Activated naive CD4-positive, alpha-beta T cell treated with anti-CD3 and anti-CD28 coated beads for 36 hours (primary cell): ENCODE results near the gene PTPRN2. TPM values are rescaled to one million over a fixed set of nuclear protein-coding genes. Genes with fewer than 3 reads are reported as not detected.

Experiments
- CTCF ChIA-PET: fragments of 350-600 bp; sonication (Branson Sonifier 250); formaldehyde crosslinking; loops from one replicate; lab custom pipeline; 2021; ENCODE audit warnings: antibody characterized with exemption; lab: Charles Lee
- DNase-seq: peaks from one replicate; pipeline ENCODE4 v3.0.0-alpha.2; 2020
- H3K27ac Mint-ChIP-seq: one replicate; pipeline ENCODE4 v1.8.0; 2021; ENCODE audit warnings: mild to moderate bottlenecking, mixed read lengths
- H3K27me3 Mint-ChIP-seq: one replicate; pipeline ENCODE4 v1.8.0; 2021; ENCODE audit warnings: low read depth, mixed read lengths
- H3K36me3 Mint-ChIP-seq: one replicate; pipeline ENCODE4 v1.8.0; 2021; ENCODE audit warnings: low read depth, mixed read lengths
- H3K4me1 Mint-ChIP-seq: one replicate; pipeline ENCODE4 v1.8.0; 2021; ENCODE audit warnings: low read depth, mixed read lengths
- H3K4me3 Mint-ChIP-seq: one replicate; pipeline ENCODE4 v1.8.0; 2021; ENCODE audit warnings: mild to moderate bottlenecking, moderate library complexity, mixed read lengths
- H3K9me3 Mint-ChIP-seq: one replicate; pipeline ENCODE4 v1.8.0; 2021; ENCODE audit warnings: mixed read lengths
- intact Hi-C: fragments of 100-400 bp; cut with micrococcal nuclease; formaldehyde crosslinking; loops from one replicate; pipeline ENCODE4 v1.15.1; 2023
- total RNA-seq, 2 experiments: library from RNA; stranded (reverse); gene quantifications; one replicate each; pipeline ENCODE4 v1.2.3, GENCODE V29; 2021

PTPRN2 gene
- total RNA-seq, 2 experiments from 2014 or later, result 0.54 to 0.62 TPM

GRCh38 chr7:157499121-157499834, 1088.3 kb downstream of the PTPRN2 start:
- CTCF ChIA-PET, result no interaction called here
- Mint-ChIP-seq H3K4me3 (no peak overlapping the region), H3K36me3 (peaks cover 2% of the 10 kb centered on the region), H3K27ac (peak overlapping the region; percentile 24), H3K27me3 (no peaks in the 10 kb centered on the region), H3K4me1 (peaks cover 44% of the 10 kb centered on the region), H3K9me3 (no peaks in the 10 kb centered on the region)
- no peak for DNase-seq
- intact Hi-C loops, result no loop called here

- CTCF ChIA-PET, result no interaction called here
- Mint-ChIP-seq H3K4me3 (no peak overlapping the region), H3K27me3 (peaks cover 2% of the 10 kb centered on the region), H3K27ac (no peak overlapping the region), H3K36me3 (peaks cover 2% of the 10 kb centered on the region), H3K9me3 (no peaks in the 10 kb centered on the region), H3K4me1 (peaks cover 42% of the 10 kb centered on the region)
- intact Hi-C loops, result no loop called here
- DNase-seq, result no peak
Measured at GRCh38 chr7:157498657-157499056, 1089.0 kb downstream of the PTPRN2 start.

- CTCF ChIA-PET, result no interaction called here
- peaks cover 35% of the 10 kb centered on the region for H3K4me1 Mint-ChIP-seq
- peaks cover 2% of the 10 kb centered on the region for H3K36me3 Mint-ChIP-seq
- H3K9me3 Mint-ChIP-seq, result no peaks in the 10 kb centered on the region
- DNase-seq, result no peak
- H3K4me3 Mint-ChIP-seq, result no peak overlapping the region
- peaks cover 7% of the 10 kb centered on the region for H3K27me3 Mint-ChIP-seq
- no peak overlapping the region for H3K27ac Mint-ChIP-seq
- intact Hi-C loops, result no loop called here
Measured at GRCh38 chr7:157497744-157498651, 1089.6 kb downstream of the PTPRN2 start.

GRCh38 chr7:157497367-157497743, 1090.3 kb downstream of the PTPRN2 start:
- DNase-seq, result no peak
- H3K4me3 Mint-ChIP-seq, result no peak overlapping the region
- H3K27me3 Mint-ChIP-seq, result peaks cover 8% of the 10 kb centered on the region
- H3K36me3 Mint-ChIP-seq, result no peaks in the 10 kb centered on the region
- CTCF ChIA-PET, result interaction anchor here (1.0 kb wide), 1 partner anchor 22 kb away, joined by 3 read pairs; no protein-coding TSS in a partner anchor
- H3K4me1 Mint-ChIP-seq, result peaks cover 29% of the 10 kb centered on the region
- intact Hi-C loops, result no loop called here
- H3K9me3 Mint-ChIP-seq, result peaks cover 1% of the 10 kb centered on the region
- H3K27ac Mint-ChIP-seq, result no peak overlapping the region

GRCh38 chr7:157496416-157497275, 1091.0 kb downstream of the PTPRN2 start:
- peaks cover 3% of the 10 kb centered on the region for H3K9me3 Mint-ChIP-seq
- no peak overlapping the region for H3K27ac Mint-ChIP-seq
- H3K4me3 Mint-ChIP-seq, result no peak overlapping the region
- H3K27me3 Mint-ChIP-seq, result peaks cover 8% of the 10 kb centered on the region
- DNase-seq, result no peak
- H3K4me1 Mint-ChIP-seq, result peaks cover 23% of the 10 kb centered on the region
- CTCF ChIA-PET, result interaction anchor here (1.0 kb wide), 1 partner anchor 21 kb away, joined by 3 read pairs; no protein-coding TSS in a partner anchor
- H3K36me3 Mint-ChIP-seq, result no peaks in the 10 kb centered on the region
- intact Hi-C loops, result no loop called here

GRCh38 chr7:157495594-157495993, 1092.0 kb downstream of the PTPRN2 start:
- peaks cover 8% of the 10 kb centered on the region for H3K27me3 Mint-ChIP-seq
- H3K4me3 Mint-ChIP-seq, result no peak overlapping the region
- H3K4me1 Mint-ChIP-seq, result peaks cover 27% of the 10 kb centered on the region
- no peak overlapping the region for H3K27ac Mint-ChIP-seq
- peaks cover 5% of the 10 kb centered on the region for H3K9me3 Mint-ChIP-seq
- no peaks in the 10 kb centered on the region for H3K36me3 Mint-ChIP-seq
- CTCF ChIA-PET, result interaction anchor here (1.5 kb wide), 1 partner anchor 21 kb away, joined by 6 read pairs; no protein-coding TSS in a partner anchor
- intact Hi-C loops, result no loop called here
- DNase-seq, result peak; percentile 53

GRCh38 chr7:157495177-157495553, 1092.5 kb downstream of the PTPRN2 start:
- no peaks in the 10 kb centered on the region for H3K36me3 Mint-ChIP-seq
- peaks cover 5% of the 10 kb centered on the region for H3K9me3 Mint-ChIP-seq
- intact Hi-C loops, result no loop called here
- H3K27me3 Mint-ChIP-seq, result peaks cover 8% of the 10 kb centered on the region
- H3K4me1 Mint-ChIP-seq, result peaks cover 31% of the 10 kb centered on the region
- no peak for DNase-seq
- no peak overlapping the region for H3K27ac Mint-ChIP-seq
- no peak overlapping the region for H3K4me3 Mint-ChIP-seq
- CTCF ChIA-PET, result interaction anchor here (1.5 kb wide), 1 partner anchor 20 kb away, joined by 6 read pairs; no protein-coding TSS in a partner anchor

GRCh38 chr7:157494506-157495176, 1093.0 kb downstream of the PTPRN2 start:
- Mint-ChIP-seq H3K27ac (no peak overlapping the region), H3K27me3 (peaks cover 8% of the 10 kb centered on the region), H3K4me3 (no peak overlapping the region), H3K9me3 (peaks cover 5% of the 10 kb centered on the region), H3K36me3 (no peaks in the 10 kb centered on the region), H3K4me1 (peaks cover 34% of the 10 kb centered on the region)
- CTCF ChIA-PET, result interaction anchor here (1.5 kb wide), 1 partner anchor 20 kb away, joined by 6 read pairs; no protein-coding TSS in a partner anchor
- intact Hi-C loops, result no loop called here
- no peak for DNase-seq

- Mint-ChIP-seq H3K27ac (no peak overlapping the region), H3K9me3 (peaks cover 5% of the 10 kb centered on the region), H3K27me3 (peaks cover 8% of the 10 kb centered on the region), H3K36me3 (no peaks in the 10 kb centered on the region), H3K4me1 (peaks cover 37% of the 10 kb centered on the region), H3K4me3 (no peak overlapping the region)
- CTCF ChIA-PET, result no interaction called here
- no peak for DNase-seq
- intact Hi-C loops, result no loop called here
Measured at GRCh38 chr7:157493776-157494175, 1093.8 kb downstream of the PTPRN2 start.

GRCh38 chr7:157493017-157493416, 1094.6 kb downstream of the PTPRN2 start:
- no peak for DNase-seq
- Mint-ChIP-seq H3K27ac (no peak overlapping the region), H3K4me3 (no peak overlapping the region), H3K36me3 (no peaks in the 10 kb centered on the region), H3K27me3 (peaks cover 8% of the 10 kb centered on the region), H3K9me3 (peaks cover 5% of the 10 kb centered on the region), H3K4me1 (peaks cover 37% of the 10 kb centered on the region)
- intact Hi-C loops, result no loop called here
- CTCF ChIA-PET, result no interaction called here

- CTCF ChIA-PET, result interaction anchor here (1.0 kb wide), 1 partner anchor 16 kb away, joined by 3 read pairs; no protein-coding TSS in a partner anchor
- Mint-ChIP-seq H3K4me1 (peaks cover 30% of the 10 kb centered on the region), H3K27ac (peak overlapping the region; percentile 36), H3K9me3 (peaks cover 5% of the 10 kb centered on the region), H3K4me3 (no peak overlapping the region), H3K27me3 (peaks cover 8% of the 10 kb centered on the region), H3K36me3 (no peaks in the 10 kb centered on the region)
- DNase-seq, result peak; percentile 63
- intact Hi-C loops, result loop anchor here (1.0 kb wide), 3 partner anchors 12 to 188 kb away; no protein-coding TSS in a partner anchor
Measured at GRCh38 chr7:157490465-157490912, 1097.1 kb downstream of the PTPRN2 start.
